Ovary (tissue), 3 donors: Measurements from ENCODE around the gene RALA.

Experiments used
- POLR2A ChIP-seq: fragments of 450-650 bp; IDR thresholded peaks from one replicate; pipeline ENCODE4 v1.6.1; 2017; ENCODE audit warnings: antibody characterized with exemption, mild to moderate bottlenecking, moderate library complexity
- TF ChIP-seq, protein P1 (sequence below), 3 donors: fragments of 450-650 bp in 2 of 3; fragments of 200-600 bp in 1 of 3; IDR thresholded peaks; one replicate each; pipeline versions ENCODE4 v1.5.1 to v1.8.0; 2016 to 2022; ENCODE audit warnings: antibody characterized with exemption in 3 of 3, mild to moderate bottlenecking in 1 of 3
- donor health status: DM: no; HTN: no; CAD: no.

DNA sequence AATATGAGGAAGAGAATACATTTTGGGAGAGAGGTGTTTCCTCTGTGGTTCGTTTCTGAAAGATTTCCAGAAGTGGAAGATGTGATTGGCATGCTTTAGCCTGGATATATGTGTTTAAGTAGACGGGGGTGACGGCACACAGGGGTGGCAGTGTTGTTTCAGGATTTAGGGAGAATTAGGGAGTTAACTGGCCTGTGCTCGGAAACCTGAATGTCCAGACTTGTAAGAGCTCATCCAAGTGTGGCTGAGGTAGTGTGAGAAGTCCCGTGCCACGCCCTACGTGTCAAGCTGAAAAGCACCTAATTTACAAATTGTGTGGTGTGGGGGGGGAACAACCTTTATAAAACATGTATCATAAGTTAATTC is 1.1 kb downstream of the RALA start:
- TF ChIP-seq, protein P1, sequence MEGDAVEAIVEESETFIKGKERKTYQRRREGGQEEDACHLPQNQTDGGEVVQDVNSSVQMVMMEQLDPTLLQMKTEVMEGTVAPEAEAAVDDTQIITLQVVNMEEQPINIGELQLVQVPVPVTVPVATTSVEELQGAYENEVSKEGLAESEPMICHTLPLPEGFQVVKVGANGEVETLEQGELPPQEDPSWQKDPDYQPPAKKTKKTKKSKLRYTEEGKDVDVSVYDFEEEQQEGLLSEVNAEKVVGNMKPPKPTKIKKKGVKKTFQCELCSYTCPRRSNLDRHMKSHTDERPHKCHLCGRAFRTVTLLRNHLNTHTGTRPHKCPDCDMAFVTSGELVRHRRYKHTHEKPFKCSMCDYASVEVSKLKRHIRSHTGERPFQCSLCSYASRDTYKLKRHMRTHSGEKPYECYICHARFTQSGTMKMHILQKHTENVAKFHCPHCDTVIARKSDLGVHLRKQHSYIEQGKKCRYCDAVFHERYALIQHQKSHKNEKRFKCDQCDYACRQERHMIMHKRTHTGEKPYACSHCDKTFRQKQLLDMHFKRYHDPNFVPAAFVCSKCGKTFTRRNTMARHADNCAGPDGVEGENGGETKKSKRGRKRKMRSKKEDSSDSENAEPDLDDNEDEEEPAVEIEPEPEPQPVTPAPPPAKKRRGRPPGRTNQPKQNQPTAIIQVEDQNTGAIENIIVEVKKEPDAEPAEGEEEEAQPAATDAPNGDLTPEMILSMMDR (IDR thresholded peaks at IDR 0.05): no peak
- TF ChIP-seq POLR2A: no peak
